ENCODE data around the gene ACTG1. TPM values are rescaled to one million over a fixed set of nuclear protein-coding genes. Genes with fewer than 3 reads are reported as not detected.
A peak's percentile ranks its signal among the peaks of the same experiment; 100 is the strongest.

Gene ACTG1
- total RNA-seq, 1 experiment from 2014 or later: 3,455 TPM

DNA sequence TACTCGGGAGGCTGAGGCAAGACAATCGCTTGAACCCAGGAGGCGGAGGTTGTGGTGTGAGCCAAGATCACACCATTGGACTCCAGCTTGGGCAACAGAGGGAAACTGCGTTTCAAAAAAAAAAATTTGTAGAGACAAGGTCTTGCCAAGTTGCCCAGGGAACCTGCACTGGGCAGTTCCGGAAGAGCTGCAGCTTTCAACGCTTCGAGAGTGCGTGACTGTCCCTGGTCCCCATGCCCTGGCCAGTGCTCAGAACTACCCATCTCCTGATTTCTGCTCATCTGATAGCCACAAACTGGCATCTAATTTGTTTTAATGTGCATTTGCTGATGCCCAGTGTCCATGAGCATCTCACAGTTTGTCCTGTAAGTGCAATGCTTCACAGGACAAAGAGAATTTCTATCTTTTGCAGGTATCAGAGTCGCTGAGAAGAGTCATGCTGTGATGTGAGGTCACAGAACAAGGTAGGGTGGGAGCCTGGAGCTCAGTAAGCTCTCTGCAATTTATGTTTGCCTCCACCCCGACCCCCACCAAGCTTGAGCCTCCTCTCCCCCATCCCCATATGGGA lies 3.9 kb downstream of the ACTG1 start (continued):
- TF ChIP-seq, protein P1, sequence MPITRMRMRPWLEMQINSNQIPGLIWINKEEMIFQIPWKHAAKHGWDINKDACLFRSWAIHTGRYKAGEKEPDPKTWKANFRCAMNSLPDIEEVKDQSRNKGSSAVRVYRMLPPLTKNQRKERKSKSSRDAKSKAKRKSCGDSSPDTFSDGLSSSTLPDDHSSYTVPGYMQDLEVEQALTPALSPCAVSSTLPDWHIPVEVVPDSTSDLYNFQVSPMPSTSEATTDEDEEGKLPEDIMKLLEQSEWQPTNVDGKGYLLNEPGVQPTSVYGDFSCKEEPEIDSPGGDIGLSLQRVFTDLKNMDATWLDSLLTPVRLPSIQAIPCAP (CRISPR knock-in tag; IDR thresholded peaks at IDR 0.05): no peak
- TF ChIP-seq, protein P2, sequence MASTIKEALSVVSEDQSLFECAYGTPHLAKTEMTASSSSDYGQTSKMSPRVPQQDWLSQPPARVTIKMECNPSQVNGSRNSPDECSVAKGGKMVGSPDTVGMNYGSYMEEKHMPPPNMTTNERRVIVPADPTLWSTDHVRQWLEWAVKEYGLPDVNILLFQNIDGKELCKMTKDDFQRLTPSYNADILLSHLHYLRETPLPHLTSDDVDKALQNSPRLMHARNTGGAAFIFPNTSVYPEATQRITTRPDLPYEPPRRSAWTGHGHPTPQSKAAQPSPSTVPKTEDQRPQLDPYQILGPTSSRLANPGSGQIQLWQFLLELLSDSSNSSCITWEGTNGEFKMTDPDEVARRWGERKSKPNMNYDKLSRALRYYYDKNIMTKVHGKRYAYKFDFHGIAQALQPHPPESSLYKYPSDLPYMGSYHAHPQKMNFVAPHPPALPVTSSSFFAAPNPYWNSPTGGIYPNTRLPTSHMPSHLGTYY (CRISPR knock-in tag; IDR thresholded peaks at IDR 0.05): peak; percentile 86
- TF ChIP-seq ETV6 (CRISPR knock-in tag; IDR thresholded peaks at IDR 0.05) (no peak), ZNF671 (CRISPR knock-in tag; IDR thresholded peaks at IDR 0.05) (peak; percentile 26; the same call in 1 of the 2 replicates), SP1 (CRISPR knock-in tag; conservative IDR thresholded peaks at IDR 0.05) (no peak; the same call in 1 of the 2 replicates), KAT7 (CRISPR knock-in tag; IDR thresholded peaks at IDR 0.05; ENCODE audit: borderline replicate concordance) (0 out of 2 replicates have a peak, but pooled peaks have one; percentile 17), GABPB1 (CRISPR knock-in tag; IDR thresholded peaks at IDR 0.05) (no peak), MYBL2 (CRISPR knock-in tag; IDR thresholded peaks at IDR 0.05) (no peak; the same call in 1 of the 2 replicates), ZNF138 (CRISPR knock-in tag; conservative IDR thresholded peaks at IDR 0.05) (no peak), JUN (CRISPR knock-in tag; IDR thresholded peaks at IDR 0.05) (no peak)
- TF ChIP-seq, protein P3, sequence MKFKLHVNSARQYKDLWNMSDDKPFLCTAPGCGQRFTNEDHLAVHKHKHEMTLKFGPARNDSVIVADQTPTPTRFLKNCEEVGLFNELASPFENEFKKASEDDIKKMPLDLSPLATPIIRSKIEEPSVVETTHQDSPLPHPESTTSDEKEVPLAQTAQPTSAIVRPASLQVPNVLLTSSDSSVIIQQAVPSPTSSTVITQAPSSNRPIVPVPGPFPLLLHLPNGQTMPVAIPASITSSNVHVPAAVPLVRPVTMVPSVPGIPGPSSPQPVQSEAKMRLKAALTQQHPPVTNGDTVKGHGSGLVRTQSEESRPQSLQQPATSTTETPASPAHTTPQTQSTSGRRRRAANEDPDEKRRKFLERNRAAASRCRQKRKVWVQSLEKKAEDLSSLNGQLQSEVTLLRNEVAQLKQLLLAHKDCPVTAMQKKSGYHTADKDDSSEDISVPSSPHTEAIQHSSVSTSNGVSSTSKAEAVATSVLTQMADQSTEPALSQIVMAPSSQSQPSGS (CRISPR knock-in tag; IDR thresholded peaks at IDR 0.05; ENCODE audit: borderline replicate concordance, low read depth): no peak

DNA sequence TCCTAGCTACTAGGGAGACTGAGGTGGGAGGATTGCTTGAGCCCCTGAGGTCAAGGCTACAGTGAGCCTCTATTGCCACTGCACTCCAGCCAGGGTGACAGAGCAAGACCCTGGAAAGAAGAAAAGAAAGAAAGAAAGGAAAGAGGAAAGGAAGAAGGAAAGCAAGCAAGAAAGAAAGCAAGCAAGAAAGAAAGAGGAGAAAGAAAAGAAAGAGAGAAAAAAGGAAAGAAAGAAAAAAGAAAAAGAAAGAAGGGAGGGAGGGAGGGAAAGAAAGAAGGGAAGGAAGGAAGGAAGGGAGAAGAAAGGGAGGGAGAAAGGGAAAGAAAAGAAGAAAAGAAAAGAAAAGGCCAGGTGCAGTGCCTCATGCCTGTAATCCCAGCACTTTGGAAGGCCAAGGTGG lies 9.0 kb downstream of the ACTG1 start:
- ChIA-PET CTCF (interaction anchor here (1.1 to 1.4 kb wide), 3 partner anchors 14 to 20 kb away, joined by 3 to 4 read pairs (median 4); no protein-coding TSS in a partner anchor), POLR2A (no interaction called here)
- H3K4me3 Mint-ChIP-seq: no peak overlapping the region
- DNase-seq (ENCODE audit: low spot score): no peak
- peaks cover 17% of the 10 kb centered on the region for H3K27me3 Mint-ChIP-seq (ENCODE audit: low read depth)
- H3K27ac Mint-ChIP-seq: no peak overlapping the region
- no peak for ATAC-seq
- H3K36me3 Mint-ChIP-seq: peaks cover 2% of the 10 kb centered on the region
- H3K4me1 Mint-ChIP-seq: peaks cover 6% of the 10 kb centered on the region; the same call in 1 of the 2 replicates
- H3K9me3 Mint-ChIP-seq: peaks cover 4% of the 10 kb centered on the region; the same call in 1 of the 2 replicates
- no peak for TF ChIP-seq ATF1 (CRISPR knock-in tag; IDR thresholded peaks at IDR 0.05)
- TF ChIP-seq, protein P4, sequence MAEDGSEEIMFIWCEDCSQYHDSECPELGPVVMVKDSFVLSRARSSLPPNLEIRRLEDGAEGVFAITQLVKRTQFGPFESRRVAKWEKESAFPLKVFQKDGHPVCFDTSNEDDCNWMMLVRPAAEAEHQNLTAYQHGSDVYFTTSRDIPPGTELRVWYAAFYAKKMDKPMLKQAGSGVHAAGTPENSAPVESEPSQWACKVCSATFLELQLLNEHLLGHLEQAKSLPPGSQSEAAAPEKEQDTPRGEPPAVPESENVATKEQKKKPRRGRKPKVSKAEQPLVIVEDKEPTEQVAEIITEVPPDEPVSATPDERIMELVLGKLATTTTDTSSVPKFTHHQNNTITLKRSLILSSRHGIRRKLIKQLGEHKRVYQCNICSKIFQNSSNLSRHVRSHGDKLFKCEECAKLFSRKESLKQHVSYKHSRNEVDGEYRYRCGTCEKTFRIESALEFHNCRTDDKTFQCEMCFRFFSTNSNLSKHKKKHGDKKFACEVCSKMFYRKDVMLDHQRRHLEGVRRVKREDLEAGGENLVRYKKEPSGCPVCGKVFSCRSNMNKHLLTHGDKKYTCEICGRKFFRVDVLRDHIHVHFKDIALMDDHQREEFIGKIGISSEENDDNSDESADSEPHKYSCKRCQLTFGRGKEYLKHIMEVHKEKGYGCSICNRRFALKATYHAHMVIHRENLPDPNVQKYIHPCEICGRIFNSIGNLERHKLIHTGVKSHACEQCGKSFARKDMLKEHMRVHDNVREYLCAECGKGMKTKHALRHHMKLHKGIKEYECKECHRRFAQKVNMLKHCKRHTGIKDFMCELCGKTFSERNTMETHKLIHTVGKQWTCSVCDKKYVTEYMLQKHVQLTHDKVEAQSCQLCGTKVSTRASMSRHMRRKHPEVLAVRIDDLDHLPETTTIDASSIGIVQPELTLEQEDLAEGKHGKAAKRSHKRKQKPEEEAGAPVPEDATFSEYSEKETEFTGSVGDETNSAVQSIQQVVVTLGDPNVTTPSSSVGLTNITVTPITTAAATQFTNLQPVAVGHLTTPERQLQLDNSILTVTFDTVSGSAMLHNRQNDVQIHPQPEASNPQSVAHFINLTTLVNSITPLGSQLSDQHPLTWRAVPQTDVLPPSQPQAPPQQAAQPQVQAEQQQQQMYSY (CRISPR knock-in tag; IDR thresholded peaks at IDR 0.05): no peak
- TF ChIP-seq, protein P5, sequence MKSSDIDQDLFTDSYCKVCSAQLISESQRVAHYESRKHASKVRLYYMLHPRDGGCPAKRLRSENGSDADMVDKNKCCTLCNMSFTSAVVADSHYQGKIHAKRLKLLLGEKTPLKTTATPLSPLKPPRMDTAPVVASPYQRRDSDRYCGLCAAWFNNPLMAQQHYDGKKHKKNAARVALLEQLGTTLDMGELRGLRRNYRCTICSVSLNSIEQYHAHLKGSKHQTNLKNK (CRISPR knock-in tag; IDR thresholded peaks at IDR 0.05): no peak
- TF ChIP-seq FOXP1 (CRISPR knock-in tag; IDR thresholded peaks at IDR 0.05; ENCODE audit: borderline replicate concordance): no peak
- no peak for TF ChIP-seq GTF2I (CRISPR knock-in tag; conservative IDR thresholded peaks at IDR 0.05)
- TF ChIP-seq, protein P6, sequence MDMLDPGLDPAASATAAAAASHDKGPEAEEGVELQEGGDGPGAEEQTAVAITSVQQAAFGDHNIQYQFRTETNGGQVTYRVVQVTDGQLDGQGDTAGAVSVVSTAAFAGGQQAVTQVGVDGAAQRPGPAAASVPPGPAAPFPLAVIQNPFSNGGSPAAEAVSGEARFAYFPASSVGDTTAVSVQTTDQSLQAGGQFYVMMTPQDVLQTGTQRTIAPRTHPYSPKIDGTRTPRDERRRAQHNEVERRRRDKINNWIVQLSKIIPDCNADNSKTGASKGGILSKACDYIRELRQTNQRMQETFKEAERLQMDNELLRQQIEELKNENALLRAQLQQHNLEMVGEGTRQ (CRISPR knock-in tag; IDR thresholded peaks at IDR 0.05): no peak
- TF ChIP-seq, protein P7, sequence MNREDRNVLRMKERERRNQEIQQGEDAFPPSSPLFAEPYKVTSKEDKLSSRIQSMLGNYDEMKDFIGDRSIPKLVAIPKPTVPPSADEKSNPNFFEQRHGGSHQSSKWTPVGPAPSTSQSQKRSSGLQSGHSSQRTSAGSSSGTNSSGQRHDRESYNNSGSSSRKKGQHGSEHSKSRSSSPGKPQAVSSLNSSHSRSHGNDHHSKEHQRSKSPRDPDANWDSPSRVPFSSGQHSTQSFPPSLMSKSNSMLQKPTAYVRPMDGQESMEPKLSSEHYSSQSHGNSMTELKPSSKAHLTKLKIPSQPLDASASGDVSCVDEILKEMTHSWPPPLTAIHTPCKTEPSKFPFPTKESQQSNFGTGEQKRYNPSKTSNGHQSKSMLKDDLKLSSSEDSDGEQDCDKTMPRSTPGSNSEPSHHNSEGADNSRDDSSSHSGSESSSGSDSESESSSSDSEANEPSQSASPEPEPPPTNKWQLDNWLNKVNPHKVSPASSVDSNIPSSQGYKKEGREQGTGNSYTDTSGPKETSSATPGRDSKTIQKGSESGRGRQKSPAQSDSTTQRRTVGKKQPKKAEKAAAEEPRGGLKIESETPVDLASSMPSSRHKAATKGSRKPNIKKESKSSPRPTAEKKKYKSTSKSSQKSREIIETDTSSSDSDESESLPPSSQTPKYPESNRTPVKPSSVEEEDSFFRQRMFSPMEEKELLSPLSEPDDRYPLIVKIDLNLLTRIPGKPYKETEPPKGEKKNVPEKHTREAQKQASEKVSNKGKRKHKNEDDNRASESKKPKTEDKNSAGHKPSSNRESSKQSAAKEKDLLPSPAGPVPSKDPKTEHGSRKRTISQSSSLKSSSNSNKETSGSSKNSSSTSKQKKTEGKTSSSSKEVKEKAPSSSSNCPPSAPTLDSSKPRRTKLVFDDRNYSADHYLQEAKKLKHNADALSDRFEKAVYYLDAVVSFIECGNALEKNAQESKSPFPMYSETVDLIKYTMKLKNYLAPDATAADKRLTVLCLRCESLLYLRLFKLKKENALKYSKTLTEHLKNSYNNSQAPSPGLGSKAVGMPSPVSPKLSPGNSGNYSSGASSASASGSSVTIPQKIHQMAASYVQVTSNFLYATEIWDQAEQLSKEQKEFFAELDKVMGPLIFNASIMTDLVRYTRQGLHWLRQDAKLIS (CRISPR knock-in tag; IDR thresholded peaks at IDR 0.05; ENCODE audit: borderline replicate concordance): no peak
- no peak for TF ChIP-seq NR1H2 (CRISPR knock-in tag; IDR thresholded peaks at IDR 0.05)
- TF ChIP-seq, protein P8, sequence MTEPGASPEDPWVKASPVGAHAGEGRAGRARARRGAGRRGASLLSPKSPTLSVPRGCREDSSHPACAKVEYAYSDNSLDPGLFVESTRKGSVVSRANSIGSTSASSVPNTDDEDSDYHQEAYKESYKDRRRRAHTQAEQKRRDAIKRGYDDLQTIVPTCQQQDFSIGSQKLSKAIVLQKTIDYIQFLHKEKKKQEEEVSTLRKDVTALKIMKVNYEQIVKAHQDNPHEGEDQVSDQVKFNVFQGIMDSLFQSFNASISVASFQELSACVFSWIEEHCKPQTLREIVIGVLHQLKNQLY (CRISPR knock-in tag; IDR thresholded peaks at IDR 0.05): no peak
- TF ChIP-seq, protein P9, sequence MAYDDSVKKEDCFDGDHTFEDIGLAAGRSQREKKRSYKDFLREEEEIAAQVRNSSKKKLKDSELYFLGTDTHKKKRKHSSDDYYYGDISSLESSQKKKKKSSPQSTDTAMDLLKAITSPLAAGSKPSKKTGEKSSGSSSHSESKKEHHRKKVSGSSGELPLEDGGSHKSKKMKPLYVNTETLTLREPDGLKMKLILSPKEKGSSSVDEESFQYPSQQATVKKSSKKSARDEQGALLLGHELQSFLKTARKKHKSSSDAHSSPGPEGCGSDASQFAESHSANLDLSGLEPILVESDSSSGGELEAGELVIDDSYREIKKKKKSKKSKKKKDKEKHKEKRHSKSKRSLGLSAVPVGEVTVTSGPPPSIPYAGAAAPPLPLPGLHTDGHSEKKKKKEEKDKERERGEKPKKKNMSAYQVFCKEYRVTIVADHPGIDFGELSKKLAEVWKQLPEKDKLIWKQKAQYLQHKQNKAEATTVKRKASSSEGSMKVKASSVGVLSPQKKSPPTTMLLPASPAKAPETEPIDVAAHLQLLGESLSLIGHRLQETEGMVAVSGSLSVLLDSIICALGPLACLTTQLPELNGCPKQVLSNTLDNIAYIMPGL (CRISPR knock-in tag; IDR thresholded peaks at IDR 0.05): no peak

Data from WTC11 (cell line).